Measurements from ENCODE around the gene UBTF. TPM values are rescaled to one million over a fixed set of nuclear protein-coding genes. Genes with fewer than 3 reads are reported as not detected.

Gene UBTF
- total RNA-seq, 1 donor from 2014 or later, result 40.5 TPM

DNA sequence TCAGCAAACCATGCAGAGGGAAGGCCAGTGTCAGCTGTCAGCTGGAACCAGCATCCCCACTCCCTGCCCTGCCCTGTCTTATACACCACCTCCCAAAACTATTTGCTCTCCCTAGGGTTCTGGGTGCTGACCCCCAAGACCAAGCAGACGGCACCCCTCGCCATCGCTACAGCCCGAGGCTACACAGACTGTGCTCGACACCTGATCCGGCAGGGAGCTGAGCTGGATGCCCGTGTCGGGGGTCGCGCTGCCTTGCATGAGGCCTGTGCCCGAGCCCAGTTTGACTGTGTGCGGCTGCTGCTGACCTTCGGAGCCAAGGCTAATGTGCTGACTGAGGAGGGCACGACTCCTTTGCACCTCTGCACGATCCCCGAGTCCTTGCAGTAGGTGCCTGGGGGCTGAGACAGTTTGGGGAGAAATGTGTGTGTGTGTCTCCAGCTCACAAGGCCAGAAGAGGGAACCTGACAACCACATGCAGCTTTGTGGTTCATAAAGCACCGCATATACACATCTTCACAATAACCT, 47.5 kb downstream of the UBTF start:
- DNase-seq (ENCODE audit: low read depth in 2 of 2), result no peak

DNA sequence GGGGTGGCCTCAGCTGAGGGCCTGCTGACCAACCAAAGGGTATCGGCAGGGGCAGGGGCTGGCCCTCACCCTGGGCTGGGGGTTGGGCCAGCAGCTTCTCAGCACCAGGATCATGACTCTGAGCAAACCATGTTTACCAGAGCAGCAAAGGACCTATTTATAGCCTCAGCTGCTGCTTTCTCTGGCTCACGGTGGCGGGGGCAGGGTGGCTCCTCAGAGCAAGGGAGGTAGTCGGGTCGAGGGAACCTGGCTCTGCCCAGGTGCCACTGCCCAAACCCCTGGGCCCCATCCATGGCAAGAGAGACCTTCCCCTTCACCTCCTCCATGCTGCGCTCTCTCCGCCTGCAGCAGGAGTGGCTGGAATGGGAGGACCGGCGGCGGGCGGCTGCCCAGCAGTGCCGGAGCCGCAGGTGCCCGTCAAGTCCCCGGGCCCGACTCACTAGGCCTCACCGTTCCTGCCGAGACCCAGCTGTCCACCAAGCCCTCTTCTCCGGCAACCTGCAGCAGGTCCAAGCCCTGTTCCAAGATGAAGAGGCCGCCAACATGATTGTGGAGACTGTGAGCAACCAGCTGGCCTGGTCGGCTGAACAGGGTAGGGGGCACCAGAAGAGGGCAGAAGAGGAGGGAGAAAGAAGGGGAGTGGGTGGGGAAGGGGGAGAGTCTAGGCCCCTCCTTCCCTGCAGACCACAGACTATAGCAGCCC, 48.8 kb downstream of the UBTF start, which contains the start of gene ASB16:
Gene ASB16 (plus strand): TSS at position 206 of the 703 bp plus-strand sequence. CDS start 86 bp downstream, at position 292.
- DNase-seq (ENCODE audit: low read depth in 2 of 2), result no peak

DNA sequence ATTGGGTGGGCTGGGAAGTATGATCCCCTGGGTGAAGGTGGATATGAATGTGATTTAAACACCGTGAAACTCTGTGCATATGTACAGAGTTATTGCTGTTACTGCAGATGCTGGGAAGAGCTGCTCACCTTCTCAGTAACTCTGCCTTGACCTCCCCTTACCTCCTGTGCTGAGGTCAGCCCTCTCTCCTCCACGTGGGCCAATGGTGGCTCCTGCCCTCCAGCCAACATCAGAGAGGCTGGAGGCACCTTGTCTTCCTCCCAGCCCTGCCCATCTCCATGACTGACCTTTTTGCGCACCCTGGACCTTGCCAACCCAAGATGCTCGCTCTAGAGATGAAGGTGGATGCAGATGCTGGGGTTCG, 49.4 kb downstream of the UBTF start:
- DNase-seq (ENCODE audit: low read depth in 2 of 2), result no peak

DNA sequence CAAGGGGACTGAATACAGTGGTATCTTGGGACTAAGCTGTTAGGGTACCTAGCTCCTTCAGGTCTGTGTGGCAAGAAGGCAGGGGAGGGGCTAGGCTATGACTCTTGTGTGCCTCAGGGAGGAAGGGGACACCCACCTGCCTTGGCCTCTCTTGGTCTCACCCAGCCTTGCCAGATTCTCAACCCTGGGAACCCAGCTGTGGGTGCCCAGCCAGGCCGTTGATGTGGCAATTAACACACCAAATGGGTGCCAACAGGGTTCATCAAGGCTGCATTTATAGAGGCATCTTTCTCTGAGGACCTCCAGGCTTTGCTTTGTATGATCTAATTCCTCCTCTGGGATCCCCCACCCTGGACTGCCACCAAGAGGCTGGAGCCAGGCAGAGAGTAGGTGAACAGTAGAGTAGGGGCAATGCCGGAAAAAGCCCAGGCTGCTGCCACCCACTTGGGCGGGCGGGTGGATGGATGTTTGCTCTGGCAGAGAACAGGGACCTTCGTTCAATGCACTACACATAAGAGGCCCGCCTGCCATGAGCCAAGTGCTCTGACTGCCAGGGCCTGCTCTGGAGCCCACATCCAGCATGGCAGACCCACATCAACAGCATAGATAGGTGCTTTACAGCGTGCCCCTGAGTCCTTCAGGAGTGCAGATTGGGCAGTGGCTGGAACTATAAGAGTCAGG, 52.2 kb downstream of the UBTF start:
- no peak for DNase-seq (ENCODE audit: low read depth in 2 of 2)

DNA sequence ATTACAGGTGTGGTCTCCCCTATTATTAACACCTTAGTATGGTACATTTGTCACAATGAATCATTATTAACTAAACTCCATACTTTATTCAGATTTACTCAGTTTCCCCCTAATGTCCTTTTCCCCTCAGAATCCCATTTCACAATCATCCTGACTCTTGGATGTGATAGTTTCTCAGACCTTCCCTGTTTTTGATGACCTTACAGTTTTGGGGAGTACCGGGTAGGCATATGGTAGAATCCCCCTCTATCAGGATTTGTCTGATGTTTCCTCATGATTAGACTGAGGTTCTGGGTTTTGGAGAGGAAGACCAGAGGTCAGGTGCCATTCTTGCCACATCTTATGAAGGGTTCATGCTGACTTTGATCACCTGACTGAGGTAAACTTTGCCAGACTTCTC, 55.0 kb downstream of the UBTF start:
- no peak for DNase-seq (ENCODE audit: low read depth in 2 of 2)

DNA sequence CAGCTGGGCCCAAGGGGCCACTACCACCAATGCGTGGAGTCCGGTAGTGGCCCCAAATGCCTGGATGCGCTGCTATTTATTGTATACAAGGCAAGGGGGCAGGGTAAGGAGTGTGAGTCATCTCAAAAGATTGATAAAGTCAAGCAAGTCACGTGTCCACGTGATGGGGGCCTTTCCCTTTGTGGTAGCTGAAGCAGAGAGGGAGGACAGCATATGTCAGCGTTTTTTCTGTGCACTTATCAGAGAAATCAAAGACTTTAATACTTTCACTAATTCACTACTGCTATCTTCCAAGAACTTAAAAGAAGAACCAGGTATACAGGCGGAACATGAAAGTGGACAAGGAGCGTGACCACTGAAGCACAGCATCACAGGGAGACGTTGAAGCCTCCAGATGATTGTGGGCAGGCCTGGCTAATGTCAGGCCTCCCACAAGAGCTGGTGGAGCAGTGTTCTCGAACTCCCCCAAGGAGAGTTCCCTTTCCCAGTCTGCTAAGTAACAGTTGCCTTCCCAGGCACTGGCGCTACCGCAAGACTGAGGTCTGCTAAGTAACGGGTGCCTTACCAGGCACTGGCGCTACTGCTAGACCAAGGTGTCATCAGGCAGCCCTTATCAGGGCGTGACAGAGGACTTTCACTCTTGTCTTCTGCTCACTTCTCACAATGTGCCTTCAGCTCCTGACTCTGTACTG, 59.8 kb downstream of the UBTF start:
- no peak for DNase-seq (ENCODE audit: low read depth in 2 of 2)

DNA sequence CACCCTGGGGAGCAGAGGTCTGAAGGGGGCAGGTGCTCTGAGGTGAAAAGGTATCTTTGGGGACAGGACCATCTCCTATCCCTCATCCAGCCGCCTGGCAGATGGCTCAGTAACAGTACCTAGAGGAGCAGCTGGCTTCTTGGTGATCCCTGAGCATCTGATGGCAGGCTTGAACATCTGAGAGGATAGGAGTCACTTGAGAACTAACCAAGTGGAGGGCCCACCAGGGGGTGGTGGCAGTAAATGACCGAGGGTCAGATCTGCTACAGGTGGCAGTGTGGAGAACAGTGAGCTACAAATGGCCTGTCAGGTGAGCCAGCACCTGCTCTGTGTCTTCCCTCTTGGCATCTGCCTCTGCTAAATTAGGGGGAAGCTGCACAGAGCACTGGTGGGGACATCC, 64.0 kb downstream of the UBTF start:
- DNase-seq (ENCODE audit: low read depth in 2 of 2), result no peak

Other genes starting within 250 kb of the UBTF start
- 2.0 and 5.0 TPM in 2 replicates for gene NAGS, start 215.1 kb downstream of the UBTF start, total RNA-seq
- gene TMEM101, start 204.7 kb downstream of the UBTF start, total RNA-seq, result 65.2 and 77.2 TPM in 2 replicates
- 18.7 and 20.9 TPM in 2 replicates for gene LSM12, start 153.0 kb downstream of the UBTF start, total RNA-seq
- gene G6PC3, start 148.9 kb downstream of the UBTF start, total RNA-seq, result 24.6 and 25.2 TPM in 2 replicates
- 28.2 and 32.9 TPM in 2 replicates for gene HDAC5, start 96.0 kb downstream of the UBTF start, total RNA-seq
- 0.99 and 1.5 TPM in 2 replicates for gene HROB, start 77.7 kb downstream of the UBTF start, total RNA-seq
- not detected in 2 replicates for gene ASB16, start 49.0 kb downstream of the UBTF start, total RNA-seq
- gene TMUB2, start 32.7 kb downstream of the UBTF start, total RNA-seq, result 23.5 and 39.9 TPM in 2 replicates
- 26.8 and 41.7 TPM in 2 replicates for gene ATXN7L3, start 19.8 kb downstream of the UBTF start, total RNA-seq
- gene SLC4A1, start 48.5 kb upstream of the UBTF start, total RNA-seq, result not detected in 2 replicates
- 0.22 TPM in 1 of 2 replicates, not detected in the other for gene RUNDC3A, start 88.9 kb upstream of the UBTF start, total RNA-seq
- gene SLC25A39, start 105.1 kb upstream of the UBTF start, total RNA-seq, result 47.5 and 72.6 TPM in 2 replicates
- 419 and 473 TPM in 2 replicates for gene GRN, start 125.6 kb upstream of the UBTF start, total RNA-seq
- 6.3 and 8.1 TPM in 2 replicates for gene FAM171A2, start 144.2 kb upstream of the UBTF start, total RNA-seq
- 0.22 and 0.79 TPM in 2 replicates for gene ITGA2B, start 170.0 kb upstream of the UBTF start, total RNA-seq

Measured in lung microvascular endothelial cell (primary cell).